Thyroid gland (tissue), 4 donors: ENCODE data around the gene PLEKHA6. TPM values are rescaled to one million over a fixed set of nuclear protein-coding genes. Genes with fewer than 3 reads are reported as not detected.

ENCODE experiments used
- DNase-seq, 2 donors: peaks; one replicate each; pipeline ENCODE4 v3.0.0-alpha.2; 2019
- H3K27ac ChIP-seq, 3 donors: fragments of 200-600 bp; sonication (generic); 1 replicate in 2 of 3; 2 replicates in 1 of 3; pipeline ENCODE4 v1.5.1; 2016 to 2019; ENCODE audit warnings: mild to moderate bottlenecking in 1 of 3, moderate library complexity in 1 of 3
- H3K27me3 ChIP-seq: fragments of 200-600 bp; sonication (generic); one replicate; pipeline ENCODE4 v1.5.1; 2019
- H3K36me3 ChIP-seq, 2 donors: fragments of 200-600 bp; sonication (generic); one replicate each; pipeline ENCODE4 v1.5.1; 2016 to 2019
- H3K4me1 ChIP-seq, 2 donors: fragments of 200-600 bp; sonication (generic); one replicate each; pipeline ENCODE4 v1.5.1; 2017 to 2019
- H3K4me3 ChIP-seq, 3 donors: fragments of 200-600 bp; sonication (generic); replicated peaks in 1 of 3; 1 replicate in 2 of 3; 2 replicates in 1 of 3; pipeline ENCODE4 v1.5.1; 2016; ENCODE audit warnings: mild to moderate bottlenecking in 1 of 3
- H3K9me3 ChIP-seq: fragments of 200-600 bp; sonication (generic); one replicate; pipeline ENCODE4 v1.5.1; 2017
- POLR2A ChIP-seq, 2 donors: fragments of 450-650 bp; IDR thresholded peaks; one replicate each; pipeline ENCODE4 v1.6.1; 2017; ENCODE audit warnings: antibody characterized with exemption in 2 of 2, mild to moderate bottlenecking in 2 of 2, moderate library complexity in 1 of 2
- WGBS, 2 donors: methylation state at CpG; one replicate each; pipeline ENCODE4 v1.1.5; 2017; 5-methylcytosine and 5-hydroxymethylcytosine counted together
- intact Hi-C: fragments of 100-400 bp; cut with DNase I; formaldehyde crosslinking; loops from one replicate; pipeline ENCODE4 v1.15.1; 2023
- total RNA-seq, 4 donors: library from RNA; depleted of rRNA; stranded (reverse); fragments of >200 nt; gene quantifications; one replicate each; pipeline ENCODE4 v1.2.3, GENCODE V29; 2016
- TF ChIP-seq, protein P1 (sequence below), 6 experiments: fragments of 200-600 bp in 3 of 6; fragments of 450-650 bp in 3 of 6; sonication (generic) in 3 of 6; IDR thresholded peaks; one replicate each; pipeline ENCODE4 v1.5.1; 2016 to 2019; ENCODE audit warnings: antibody characterized with exemption in 6 of 6, mild to moderate bottlenecking in 2 of 6, inconsistent platforms in 1 of 6, moderate library complexity in 1 of 6

Gene PLEKHA6
- total RNA-seq, 4 donors from 2014 or later, result 2.9 to 8.9 (median 4.0) TPM

DNA sequence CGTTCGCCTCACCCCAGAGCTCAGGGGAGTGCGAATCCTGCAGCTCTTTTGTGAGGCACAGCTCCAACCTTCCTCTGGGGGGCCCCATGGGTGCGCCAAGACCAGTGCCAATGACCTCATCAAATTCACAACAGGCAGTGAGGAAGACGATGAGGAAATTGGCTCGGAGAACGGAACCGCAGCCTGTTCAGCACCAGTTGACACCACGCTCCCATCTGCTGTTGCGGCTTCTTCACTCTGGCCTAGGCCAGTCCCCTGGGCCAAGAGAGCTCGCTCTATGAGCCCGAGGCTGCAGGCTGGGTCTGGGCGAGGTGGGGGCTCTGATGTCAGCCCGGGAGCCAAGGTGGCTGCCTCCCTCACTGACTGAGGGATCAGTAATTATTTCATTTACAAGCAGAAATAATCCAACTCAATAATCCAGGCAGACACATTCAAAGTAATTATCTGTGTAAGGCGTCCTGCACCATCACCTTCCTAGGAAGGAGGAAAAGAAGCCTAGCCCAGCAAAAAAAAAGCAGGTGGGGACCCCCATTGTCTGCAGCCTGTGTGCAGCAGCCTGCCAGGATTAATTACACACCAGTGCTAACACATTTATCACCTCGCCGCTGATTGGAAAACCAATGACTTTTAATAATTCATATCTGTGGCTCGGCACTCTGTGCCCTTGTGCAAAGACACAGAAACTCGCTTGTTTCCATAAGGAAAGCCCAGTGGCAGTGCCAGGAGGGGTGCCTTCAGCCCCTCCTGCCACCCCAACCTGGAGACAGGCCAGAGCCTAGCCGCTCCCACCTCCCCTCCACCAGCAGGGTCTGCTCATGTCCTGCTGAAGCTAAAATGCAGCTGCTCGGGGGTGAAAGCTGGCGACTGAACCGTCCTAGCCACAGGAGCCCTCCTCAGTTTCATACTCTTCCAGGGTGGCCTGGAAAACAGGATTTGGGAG lies 1.9 kb downstream of the PLEKHA6 start:
- intact Hi-C loops, result no loop called here
- peaks cover 0 to under 1% of the 10 kb centered on the region in 2 donors for H3K4me1 ChIP-seq
- no peak for DNase-seq
- no peaks in the 10 kb centered on the region for H3K36me3 ChIP-seq
- no peak overlapping the region for H3K27ac ChIP-seq
- WGBS, 2 donors, result 68 to 73% methylated on average over 20 to 22 of the region's 23 CpGs
- H3K27me3 ChIP-seq, result no peaks in the 10 kb centered on the region
- H3K9me3 ChIP-seq, result no peaks in the 10 kb centered on the region
- TF ChIP-seq POLR2A (IDR thresholded peaks at IDR 0.05), result no peak
- TF ChIP-seq, protein P1, sequence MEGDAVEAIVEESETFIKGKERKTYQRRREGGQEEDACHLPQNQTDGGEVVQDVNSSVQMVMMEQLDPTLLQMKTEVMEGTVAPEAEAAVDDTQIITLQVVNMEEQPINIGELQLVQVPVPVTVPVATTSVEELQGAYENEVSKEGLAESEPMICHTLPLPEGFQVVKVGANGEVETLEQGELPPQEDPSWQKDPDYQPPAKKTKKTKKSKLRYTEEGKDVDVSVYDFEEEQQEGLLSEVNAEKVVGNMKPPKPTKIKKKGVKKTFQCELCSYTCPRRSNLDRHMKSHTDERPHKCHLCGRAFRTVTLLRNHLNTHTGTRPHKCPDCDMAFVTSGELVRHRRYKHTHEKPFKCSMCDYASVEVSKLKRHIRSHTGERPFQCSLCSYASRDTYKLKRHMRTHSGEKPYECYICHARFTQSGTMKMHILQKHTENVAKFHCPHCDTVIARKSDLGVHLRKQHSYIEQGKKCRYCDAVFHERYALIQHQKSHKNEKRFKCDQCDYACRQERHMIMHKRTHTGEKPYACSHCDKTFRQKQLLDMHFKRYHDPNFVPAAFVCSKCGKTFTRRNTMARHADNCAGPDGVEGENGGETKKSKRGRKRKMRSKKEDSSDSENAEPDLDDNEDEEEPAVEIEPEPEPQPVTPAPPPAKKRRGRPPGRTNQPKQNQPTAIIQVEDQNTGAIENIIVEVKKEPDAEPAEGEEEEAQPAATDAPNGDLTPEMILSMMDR (IDR thresholded peaks at IDR 0.05), result no peak
- H3K4me3 ChIP-seq, result no peak overlapping the region

DNA sequence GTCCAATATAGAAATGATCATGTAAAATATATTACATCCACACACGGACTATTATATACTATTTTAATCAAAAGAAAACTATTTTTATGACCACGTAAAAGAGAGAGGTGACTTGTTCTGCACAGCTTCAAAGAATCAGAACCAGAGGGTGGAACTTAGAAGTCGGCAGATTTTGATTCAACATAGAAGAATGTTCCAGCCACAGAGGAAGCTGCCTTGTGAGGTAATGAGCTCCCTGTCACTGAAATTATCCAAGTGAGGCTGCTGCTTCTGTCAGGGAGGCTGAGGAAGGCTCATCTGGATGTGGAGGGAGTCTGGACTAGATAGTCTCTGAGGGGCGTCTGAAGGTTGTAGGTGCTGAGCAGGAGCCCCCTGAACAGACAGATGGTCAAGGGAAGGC lies 2.7 kb downstream of the PLEKHA6 start:
- DNase-seq, result no peak
- Histone ChIP-seq H3K27ac (no peak overlapping the region), H3K4me1 (no peaks in the 10 kb centered on the region), H3K4me3 (no peak overlapping the region), H3K27me3 (no peaks in the 10 kb centered on the region), H3K9me3 (no peaks in the 10 kb centered on the region), H3K36me3 (no peaks in the 10 kb centered on the region)
- TF ChIP-seq, protein P1 (IDR thresholded peaks at IDR 0.05), result no peak
- TF ChIP-seq POLR2A (IDR thresholded peaks at IDR 0.05), result no peak
- intact Hi-C loops, result no loop called here
- 81 to 85% methylated on average over 4 of the region's 4 CpGs for WGBS, 2 donors

DNA sequence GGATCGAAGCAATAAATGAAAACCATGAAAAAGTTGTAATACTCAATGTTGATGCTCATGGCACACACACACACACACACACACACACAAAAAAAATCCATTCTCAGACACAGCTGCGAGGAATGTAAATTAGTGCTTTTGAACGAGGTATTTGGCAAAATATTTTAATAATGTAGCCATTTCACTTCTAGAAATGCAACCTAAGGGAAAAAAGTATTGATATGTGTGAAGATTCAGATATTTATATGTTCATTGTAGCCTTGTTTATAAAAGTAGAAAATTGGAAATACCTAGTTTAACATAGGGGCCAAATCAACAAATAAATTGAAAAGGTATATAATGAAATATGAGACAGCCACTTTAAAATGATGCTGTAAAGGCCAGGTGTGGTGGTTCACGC lies 3.8 kb downstream of the PLEKHA6 start:
- no peak overlapping the region for H3K27ac ChIP-seq
- intact Hi-C loops, result no loop called here

DNA sequence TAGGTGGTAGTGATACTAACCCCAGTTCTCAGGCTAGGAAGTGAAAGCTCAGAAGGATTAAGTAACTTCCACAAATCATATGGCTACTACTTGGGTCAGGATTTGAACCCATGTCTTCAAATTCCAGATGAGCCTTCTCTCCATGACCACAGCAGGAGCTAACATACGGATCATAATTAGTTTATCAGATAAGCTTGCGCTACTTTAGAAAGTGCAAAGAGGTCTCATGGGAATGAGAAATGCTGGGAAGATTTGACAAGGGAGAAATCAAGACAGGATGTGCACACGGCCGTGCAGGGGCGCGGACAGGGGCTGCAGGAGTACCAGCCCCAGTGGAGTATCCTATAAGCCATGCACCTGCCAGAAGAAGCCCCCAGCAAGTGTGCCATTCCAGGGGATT lies 5.2 kb downstream of the PLEKHA6 start:
- WGBS, 2 donors, result 73 to 85% methylated on average over 6 of the region's 6 CpGs
- Histone ChIP-seq H3K36me3 (no peaks in the 10 kb centered on the region), H3K4me1 (no peaks in the 10 kb centered on the region), H3K4me3 (no peak overlapping the region), H3K9me3 (no peaks in the 10 kb centered on the region), H3K27ac (no peak overlapping the region), H3K27me3 (no peaks in the 10 kb centered on the region)
- no peak for DNase-seq
- no peak for TF ChIP-seq POLR2A (IDR thresholded peaks at IDR 0.05)
- TF ChIP-seq, protein P1 (IDR thresholded peaks at IDR 0.05), result no peak
- intact Hi-C loops, result no loop called here

More for the DNA sequence above, 3.8 kb downstream of the PLEKHA6 start:
- Histone ChIP-seq H3K4me1 (no peaks in the 10 kb centered on the region), H3K9me3 (no peaks in the 10 kb centered on the region), H3K36me3 (no peaks in the 10 kb centered on the region), H3K27me3 (no peaks in the 10 kb centered on the region), H3K4me3 (no peak overlapping the region)
- no peak for DNase-seq
- TF ChIP-seq, protein P1 (IDR thresholded peaks at IDR 0.05), result no peak
- no peak for TF ChIP-seq POLR2A (IDR thresholded peaks at IDR 0.05)
- WGBS, 2 donors, result 87 to 91% methylated on average over 4 of the region's 4 CpGs

DNA sequence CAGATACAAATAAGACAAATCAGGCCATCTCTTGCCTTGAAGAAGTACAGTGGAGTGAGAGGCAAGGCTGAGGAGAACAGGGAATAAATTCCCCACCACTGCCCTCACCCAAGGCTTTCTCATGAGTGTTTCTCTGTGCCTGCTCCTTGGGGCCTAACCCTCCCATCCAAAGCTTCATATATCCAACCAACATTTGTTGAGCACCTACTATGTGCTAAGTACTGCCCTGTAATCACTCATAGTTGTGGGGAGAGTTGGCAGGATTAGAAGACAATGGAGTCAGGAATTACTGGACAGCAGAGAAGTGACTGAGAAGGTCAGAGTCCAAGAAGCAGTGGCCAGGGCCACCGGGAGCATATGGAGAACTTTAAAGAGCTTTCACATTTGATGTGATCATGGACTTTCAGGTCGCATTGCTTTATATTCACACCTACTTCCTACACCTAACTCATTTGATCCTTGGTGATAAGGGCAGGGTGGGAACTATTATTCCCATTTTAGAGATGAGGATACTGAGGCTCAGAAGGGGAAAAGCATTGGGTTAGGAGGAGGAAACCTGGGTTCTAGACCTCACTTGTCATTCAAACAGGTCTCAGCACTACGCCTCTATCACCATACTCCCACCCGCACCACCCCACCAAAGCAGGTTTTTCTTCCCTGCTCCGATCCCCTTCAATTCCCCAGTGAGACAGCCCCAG lies 6.4 kb downstream of the PLEKHA6 start:
- H3K36me3 ChIP-seq, result no peaks in the 10 kb centered on the region
- TF ChIP-seq, protein P1 (IDR thresholded peaks at IDR 0.05), result no peak
- no peak for TF ChIP-seq POLR2A (IDR thresholded peaks at IDR 0.05)
- DNase-seq, result no peak
- H3K4me3 ChIP-seq, result no peak overlapping the region
- 96 to 97% methylated on average over 5 of the region's 5 CpGs for WGBS, 2 donors
- no peaks in the 10 kb centered on the region for H3K4me1 ChIP-seq
- H3K27me3 ChIP-seq, result no peaks in the 10 kb centered on the region
- H3K9me3 ChIP-seq, result no peaks in the 10 kb centered on the region
- H3K27ac ChIP-seq, result no peak overlapping the region
- intact Hi-C loops, result no loop called here
